Chondrocyte (in vitro differentiated cells): ENCODE measurements around the gene CIAO3. TPM values are rescaled to one million over a fixed set of nuclear protein-coding genes. Genes with fewer than 3 reads are reported as not detected.

ENCODE experiments used
- DNase-seq: peaks from one replicate; pipeline ENCODE4 v3.0.0; 2021; ENCODE audit warnings: mixed read lengths, low spot score
- H3K27ac Mint-ChIP-seq: one replicate; pipeline ENCODE4 v1.8.0; 2021; ENCODE audit warnings: mild to moderate bottlenecking, moderate library complexity, mixed read lengths; ENCODE audit not compliant: unreplicated experiment
- H3K27me3 Mint-ChIP-seq: 2 replicates; pipeline ENCODE4 v1.8.0; 2021; ENCODE audit warnings: low read depth, mixed read lengths
- H3K36me3 Mint-ChIP-seq: 2 replicates; pipeline ENCODE4 v1.8.0; 2021; ENCODE audit warnings: low read depth, mixed read lengths
- H3K4me1 Mint-ChIP-seq: 2 replicates; pipeline ENCODE4 v1.8.0; 2021; ENCODE audit warnings: low read depth, mild to moderate bottlenecking, mixed read lengths
- H3K4me3 Mint-ChIP-seq: one replicate; pipeline ENCODE4 v1.8.0; 2021; ENCODE audit warnings: mild to moderate bottlenecking, moderate library complexity, mixed read lengths; ENCODE audit not compliant: unreplicated experiment
- H3K9me3 Mint-ChIP-seq: 2 replicates; pipeline ENCODE4 v1.8.0; 2021; ENCODE audit warnings: low read depth, mixed read lengths
- total RNA-seq: library from RNA; stranded (reverse); gene quantifications from 3 replicates; pipeline ENCODE4 v1.2.1, GENCODE V29; 2021
- TF ChIP-seq, protein P1 (sequence below): fragments of 200-600 bp; sonication (generic); IDR thresholded peaks from 2 replicates; pipeline ENCODE4 v1.5.0; 2021; ENCODE audit warnings: antibody characterized with exemption, mild to moderate bottlenecking, moderate library complexity

Gene CIAO3
- total RNA-seq, 1 donor from 2014 or later: 22.1 TPM

GRCh38 chr16:706189-707061 is 34.4 kb downstream of the CIAO3 start:
- peaks cover 43% of the 10 kb centered on the region for H3K27me3 Mint-ChIP-seq
- no peak overlapping the region for H3K27ac Mint-ChIP-seq
- DNase-seq: no peak
- TF ChIP-seq, protein P1, sequence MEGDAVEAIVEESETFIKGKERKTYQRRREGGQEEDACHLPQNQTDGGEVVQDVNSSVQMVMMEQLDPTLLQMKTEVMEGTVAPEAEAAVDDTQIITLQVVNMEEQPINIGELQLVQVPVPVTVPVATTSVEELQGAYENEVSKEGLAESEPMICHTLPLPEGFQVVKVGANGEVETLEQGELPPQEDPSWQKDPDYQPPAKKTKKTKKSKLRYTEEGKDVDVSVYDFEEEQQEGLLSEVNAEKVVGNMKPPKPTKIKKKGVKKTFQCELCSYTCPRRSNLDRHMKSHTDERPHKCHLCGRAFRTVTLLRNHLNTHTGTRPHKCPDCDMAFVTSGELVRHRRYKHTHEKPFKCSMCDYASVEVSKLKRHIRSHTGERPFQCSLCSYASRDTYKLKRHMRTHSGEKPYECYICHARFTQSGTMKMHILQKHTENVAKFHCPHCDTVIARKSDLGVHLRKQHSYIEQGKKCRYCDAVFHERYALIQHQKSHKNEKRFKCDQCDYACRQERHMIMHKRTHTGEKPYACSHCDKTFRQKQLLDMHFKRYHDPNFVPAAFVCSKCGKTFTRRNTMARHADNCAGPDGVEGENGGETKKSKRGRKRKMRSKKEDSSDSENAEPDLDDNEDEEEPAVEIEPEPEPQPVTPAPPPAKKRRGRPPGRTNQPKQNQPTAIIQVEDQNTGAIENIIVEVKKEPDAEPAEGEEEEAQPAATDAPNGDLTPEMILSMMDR: no peak
- peak overlapping the region; percentile 22 for H3K4me3 Mint-ChIP-seq
- H3K9me3 Mint-ChIP-seq: no peaks in the 10 kb centered on the region
- peaks cover 1% of the 10 kb centered on the region for H3K36me3 Mint-ChIP-seq
- H3K4me1 Mint-ChIP-seq: peaks cover 6% of the 10 kb centered on the region

GRCh38 chr16:705431-706188 is 35.2 kb downstream of the CIAO3 start, which contains the start of gene FBXL16:
Gene FBXL16, minus strand, starts transcription at chr16:705801. Its CDS starts 8,396 bp downstream, at chr16:697405.
- Mint-ChIP-seq H3K36me3 (peaks cover 1% of the 10 kb centered on the region), H3K9me3 (no peaks in the 10 kb centered on the region), H3K4me3 (peak within 1 kb of the TSS; percentile 22), H3K27ac (no peak within 1 kb of the TSS), H3K4me1 (peaks cover 6% of the 10 kb centered on the region), H3K27me3 (peaks cover 43% of the 10 kb centered on the region)
- TF ChIP-seq, protein P1: no peak
- DNase-seq: no peak

- peaks cover 42% of the 10 kb centered on the region for H3K27me3 Mint-ChIP-seq
Observed at GRCh38 chr16:704552-705380, 36.0 kb downstream of the CIAO3 start.

DNA sequence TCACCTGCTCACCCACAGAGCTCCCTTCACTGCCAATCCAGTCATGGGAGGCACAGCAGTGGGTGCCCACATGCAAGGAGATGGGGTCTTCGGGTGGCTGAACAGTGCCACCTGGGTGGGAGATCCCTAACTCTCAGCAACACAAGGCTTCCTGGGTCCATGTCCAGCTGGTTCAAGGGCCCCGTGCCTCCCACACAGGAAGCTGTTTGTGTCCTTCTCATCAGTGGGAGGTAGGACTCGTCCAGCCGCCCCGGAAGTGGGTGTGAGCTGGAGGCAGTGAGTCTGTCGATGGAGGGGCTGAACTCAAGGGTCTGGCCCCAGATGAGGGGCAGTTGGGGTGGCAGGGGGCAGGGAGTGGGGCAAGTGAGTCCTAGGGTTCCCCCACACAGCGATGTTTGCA is 36.8 kb downstream of the CIAO3 start:
- no peak overlapping the region for H3K27ac Mint-ChIP-seq

More at GRCh38 chr16:704552-705380, 36.0 kb downstream of the CIAO3 start:
- H3K27ac Mint-ChIP-seq: no peak overlapping the region
- H3K4me3 Mint-ChIP-seq: no peak overlapping the region
- no peaks in the 10 kb centered on the region for H3K9me3 Mint-ChIP-seq
- TF ChIP-seq, protein P1: no peak
- peaks cover 3% of the 10 kb centered on the region for H3K4me1 Mint-ChIP-seq
- DNase-seq: no peak
- peaks cover 1% of the 10 kb centered on the region for H3K36me3 Mint-ChIP-seq

More for the DNA sequence above, 36.8 kb downstream of the CIAO3 start:
- no peaks in the 10 kb centered on the region for H3K9me3 Mint-ChIP-seq
- H3K36me3 Mint-ChIP-seq: peaks cover 1% of the 10 kb centered on the region
- no peak overlapping the region for H3K4me3 Mint-ChIP-seq
- peaks cover 42% of the 10 kb centered on the region for H3K27me3 Mint-ChIP-seq
- H3K4me1 Mint-ChIP-seq: no peaks in the 10 kb centered on the region
- no peak for DNase-seq
- TF ChIP-seq, protein P1: no peak
